ENCODE results near the gene MAPKAP1. TPM values are rescaled to one million over a fixed set of nuclear protein-coding genes. Genes with fewer than 3 reads are reported as not detected.

MAPKAP1 gene
- total and polyA plus RNA-seq, 2 of the 13 experiments (the other 11 are each of a cell fraction or from before 2014, with no cell fraction given): 45.0 to 64.3 TPM

DNA sequence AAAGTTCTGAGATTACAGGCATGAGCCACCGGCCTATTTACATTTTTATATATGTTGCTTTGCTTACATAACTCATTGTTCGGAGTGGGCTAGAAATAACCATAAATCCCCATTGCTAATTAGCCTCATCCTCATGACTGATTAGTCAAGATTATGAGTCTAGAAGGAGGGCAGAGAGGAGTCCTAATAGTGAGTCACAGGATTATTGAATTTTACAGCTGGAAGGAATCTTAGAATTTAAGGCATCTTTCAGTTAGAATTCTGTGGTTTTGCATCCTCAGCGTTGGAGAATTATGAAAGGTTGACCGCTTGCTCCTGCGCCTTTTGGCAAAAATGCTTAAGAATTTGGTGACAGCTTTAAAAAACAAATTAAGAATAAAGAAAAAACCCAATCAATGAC, 37.6 kb upstream of the MAPKAP1 start:
- H3K4me1 ChIP-seq (ENCODE audit: insufficient read depth, low read length): peaks cover 28% of the 10 kb centered on the region

More for the DNA sequence above, 37.6 kb upstream of the MAPKAP1 start:
- POLR2A ChIA-PET: interaction anchor here (2.1 kb wide), 1 partner anchor 38 kb away, joined by 10 read pairs; the partner anchor contains the start of gene MAPKAP1
- no TSS peak for BruUV-seq (replicated peaks)
- CTCF ChIA-PET (ENCODE audit: low intra/inter-chr PET ratio, low total read pairs): no interaction called here
- Histone ChIP-seq H3K9ac (ENCODE audit: insufficient read depth, low read depth, low read length) (no peak overlapping the region), H3K4me2 (ENCODE audit: low read depth, low read length) (no peak overlapping the region), H2AFZ (ENCODE audit: low read length) (no peak overlapping the region), H3K36me3 (replicated peaks in 1 of 2; ENCODE audit: control insufficient read depth in 1 of 2, insufficient read depth in 2 of 2, low read length in 2 of 2) (no peaks in the 10 kb centered on the region), H3K79me2 (ENCODE audit: insufficient read depth, low read length) (no peaks in the 10 kb centered on the region), H3K27me3 (ENCODE audit: control insufficient read depth in 1 of 2, insufficient read depth in 2 of 2, low read length in 2 of 2) (0 out of 5 replicates have a peak, but pooled peaks cover 0 to 3% of the 10 kb centered on the region in 2 experiments), H3K27ac (ENCODE audit: extremely low read length, insufficient read depth, low read length) (no peak overlapping the region), H3K4me3 (replicated peaks in 1 of 3; ENCODE audit: insufficient read depth in 1 of 3, low read depth in 2 of 3, low read length in 3 of 3) (no peak overlapping the region), H3K9me3 (ENCODE audit: low read length) (no peaks in the 10 kb centered on the region), H4K20me1 (ENCODE audit: insufficient read depth, low read length) (no peaks in the 10 kb centered on the region)
- no peak for TF ChIP-seq GABPA (IDR thresholded peaks at IDR 0.05; ENCODE audit: low read depth, low read length)
- no peak for TF ChIP-seq GABPA (CRISPR knock-in tag; IDR thresholded peaks at IDR 0.05; ENCODE audit: low read depth)
- no peak for TF ChIP-seq ZKSCAN1 (IDR thresholded peaks at IDR 0.05; ENCODE audit: low read length)
- TF ChIP-seq FOSL1 (CRISPR knock-in tag; IDR thresholded peaks at IDR 0.05; ENCODE audit: borderline replicate concordance): no peak
- TF ChIP-seq ZNF335 (CRISPR knock-in tag; IDR thresholded peaks at IDR 0.05): no peak
- no peak for TF ChIP-seq HNRNPH1 (optimal IDR thresholded peaks at IDR 0.05; ENCODE audit: low read depth, low read length)
- TF ChIP-seq ZNF770 (CRISPR knock-in tag; IDR thresholded peaks at IDR 0.05): no peak
- no peak for TF ChIP-seq CREBL2 (CRISPR knock-in tag; IDR thresholded peaks at IDR 0.05; ENCODE audit: borderline replicate concordance)
- TF ChIP-seq, protein P1, sequence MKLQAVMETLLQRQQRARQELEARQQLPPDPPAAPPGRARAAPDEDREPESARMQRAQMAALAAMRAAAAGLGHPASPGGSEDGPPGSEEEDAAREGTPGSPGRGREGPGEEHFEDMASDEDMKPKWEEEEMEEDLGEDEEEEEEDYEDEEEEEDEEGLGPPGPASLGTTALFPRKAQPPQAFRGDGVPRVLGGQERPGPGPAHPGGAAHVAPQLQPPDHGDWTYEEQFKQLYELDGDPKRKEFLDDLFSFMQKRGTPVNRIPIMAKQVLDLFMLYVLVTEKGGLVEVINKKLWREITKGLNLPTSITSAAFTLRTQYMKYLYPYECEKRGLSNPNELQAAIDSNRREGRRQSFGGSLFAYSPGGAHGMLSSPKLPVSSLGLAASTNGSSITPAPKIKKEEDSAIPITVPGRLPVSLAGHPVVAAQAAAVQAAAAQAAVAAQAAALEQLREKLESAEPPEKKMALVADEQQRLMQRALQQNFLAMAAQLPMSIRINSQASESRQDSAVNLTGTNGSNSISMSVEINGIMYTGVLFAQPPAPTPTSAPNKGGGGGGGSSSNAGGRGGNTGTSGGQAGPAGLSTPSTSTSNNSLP (IDR thresholded peaks at IDR 0.05; ENCODE audit: low read depth, low read length): no peak
- TF ChIP-seq MAFG (CRISPR knock-in tag; IDR thresholded peaks at IDR 0.05): no peak
- TF ChIP-seq, protein P2, sequence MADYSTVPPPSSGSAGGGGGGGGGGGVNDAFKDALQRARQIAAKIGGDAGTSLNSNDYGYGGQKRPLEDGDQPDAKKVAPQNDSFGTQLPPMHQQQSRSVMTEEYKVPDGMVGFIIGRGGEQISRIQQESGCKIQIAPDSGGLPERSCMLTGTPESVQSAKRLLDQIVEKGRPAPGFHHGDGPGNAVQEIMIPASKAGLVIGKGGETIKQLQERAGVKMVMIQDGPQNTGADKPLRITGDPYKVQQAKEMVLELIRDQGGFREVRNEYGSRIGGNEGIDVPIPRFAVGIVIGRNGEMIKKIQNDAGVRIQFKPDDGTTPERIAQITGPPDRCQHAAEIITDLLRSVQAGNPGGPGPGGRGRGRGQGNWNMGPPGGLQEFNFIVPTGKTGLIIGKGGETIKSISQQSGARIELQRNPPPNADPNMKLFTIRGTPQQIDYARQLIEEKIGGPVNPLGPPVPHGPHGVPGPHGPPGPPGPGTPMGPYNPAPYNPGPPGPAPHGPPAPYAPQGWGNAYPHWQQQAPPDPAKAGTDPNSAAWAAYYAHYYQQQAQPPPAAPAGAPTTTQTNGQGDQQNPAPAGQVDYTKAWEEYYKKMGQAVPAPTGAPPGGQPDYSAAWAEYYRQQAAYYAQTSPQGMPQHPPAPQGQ (CRISPR knock-in tag; IDR thresholded peaks at IDR 0.05; ENCODE audit: borderline replicate concordance): no peak
- no peak for TF ChIP-seq JDP2 (CRISPR knock-in tag; IDR thresholded peaks at IDR 0.05; ENCODE audit: borderline replicate concordance)
- TF ChIP-seq ZNF274 (CRISPR knock-in tag; IDR thresholded peaks at IDR 0.05): no peak
- TF ChIP-seq MYPOP (CRISPR knock-in tag; IDR thresholded peaks at IDR 0.05): no peak
- TF ChIP-seq TOE1 (CRISPR knock-in tag; IDR thresholded peaks at IDR 0.05): no peak
- TF ChIP-seq DNMT3B (CRISPR knock-in tag; conservative IDR thresholded peaks at IDR 0.05): no peak
- no peak for TF ChIP-seq RFXANK (CRISPR knock-in tag; IDR thresholded peaks at IDR 0.05)
- no peak for TF ChIP-seq CHD4 (IDR thresholded peaks at IDR 0.05; ENCODE audit: borderline replicate concordance, low read length)
- WGBS (ENCODE audit: low lambda C conversion rate): 75% methylated on average over 5 of the region's 5 CpGs
- no peak for FAIRE-seq
- DNase-seq (ENCODE audit: low spot score): no peak
- no peak for ATAC-seq
- intact Hi-C loops (cut with micrococcal nuclease; ENCODE audit: unreplicated experiment) (loop anchor here (5.0 kb wide), 2 partner anchors 37 to 143 kb away; partner anchors contain the start of gene MAPKAP1), in situ Hi-C loops (cut with HindIII; ENCODE audit: extremely low pct_ligation_motif_present, low pct_unique_long_range_greater_than_20kb) (no loop called here)

All from HepG2 (cell line).